ENCODE measurements around the gene GSTA5. TPM values are rescaled to one million over a fixed set of nuclear protein-coding genes. Genes with fewer than 3 reads are reported as not detected.
"Not testable (repeated sequence)": the region's sequence is repeated elsewhere in the genome, so short reads cannot be mapped to it uniquely, and the experiment has no call there.

The GSTA5 gene
- total RNA-seq, 3 donors from 2014 or later (not counting 1 experiment from before 2014, with no cell fraction given), result not detected

DNA sequence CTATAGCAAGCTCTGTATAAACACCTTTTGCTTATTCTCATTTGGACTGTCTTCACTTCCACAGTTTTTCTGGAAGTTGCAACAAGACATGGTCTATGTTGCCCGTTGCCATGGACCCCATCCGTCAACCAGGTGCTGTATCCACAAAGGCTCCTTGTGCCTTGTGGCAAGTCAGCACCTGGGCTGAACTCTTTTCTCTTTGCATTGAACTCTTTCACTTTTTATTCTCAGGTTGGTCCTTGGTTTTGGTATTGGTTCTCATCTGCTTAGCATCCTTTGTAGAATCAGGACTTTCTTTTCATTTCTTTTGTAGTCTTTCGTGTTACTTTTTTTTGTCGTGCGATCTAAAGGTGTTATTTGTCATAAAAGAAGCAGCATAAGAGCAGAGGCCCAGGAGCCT lies 32.0 kb downstream of the GSTA5 start:
- DNase-seq, result no peak
- Histone ChIP-seq H3K4me3 (ENCODE audit: low read length) (no peak overlapping the region), H3K27ac (ENCODE audit: low read length) (no peak overlapping the region), H3K36me3 (ENCODE audit: control insufficient read depth, insufficient read depth, low read length) (no peaks in the 10 kb centered on the region), H3K4me1 (ENCODE audit: control insufficient read depth, insufficient read depth, low read length) (no peaks in the 10 kb centered on the region), H3K27me3 (ENCODE audit: control insufficient read depth, insufficient read depth, low read length) (no peaks in the 10 kb centered on the region), H3K9me3 (ENCODE audit: control insufficient read depth, insufficient read depth, low read length) (no peaks in the 10 kb centered on the region)
- H3K27ac Mint-ChIP-seq, result no peak overlapping the region
- H3K4me1 Mint-ChIP-seq, result no peaks in the 10 kb centered on the region
- intact Hi-C loops (cut with micrococcal nuclease), result no loop called here
- no peak for ATAC-seq
- peaks cover 11 to 46% of the 10 kb centered on the region in 2 donors for H3K27me3 Mint-ChIP-seq (ENCODE audit: low read depth in 2 of 2)
- TF ChIP-seq, protein P1, sequence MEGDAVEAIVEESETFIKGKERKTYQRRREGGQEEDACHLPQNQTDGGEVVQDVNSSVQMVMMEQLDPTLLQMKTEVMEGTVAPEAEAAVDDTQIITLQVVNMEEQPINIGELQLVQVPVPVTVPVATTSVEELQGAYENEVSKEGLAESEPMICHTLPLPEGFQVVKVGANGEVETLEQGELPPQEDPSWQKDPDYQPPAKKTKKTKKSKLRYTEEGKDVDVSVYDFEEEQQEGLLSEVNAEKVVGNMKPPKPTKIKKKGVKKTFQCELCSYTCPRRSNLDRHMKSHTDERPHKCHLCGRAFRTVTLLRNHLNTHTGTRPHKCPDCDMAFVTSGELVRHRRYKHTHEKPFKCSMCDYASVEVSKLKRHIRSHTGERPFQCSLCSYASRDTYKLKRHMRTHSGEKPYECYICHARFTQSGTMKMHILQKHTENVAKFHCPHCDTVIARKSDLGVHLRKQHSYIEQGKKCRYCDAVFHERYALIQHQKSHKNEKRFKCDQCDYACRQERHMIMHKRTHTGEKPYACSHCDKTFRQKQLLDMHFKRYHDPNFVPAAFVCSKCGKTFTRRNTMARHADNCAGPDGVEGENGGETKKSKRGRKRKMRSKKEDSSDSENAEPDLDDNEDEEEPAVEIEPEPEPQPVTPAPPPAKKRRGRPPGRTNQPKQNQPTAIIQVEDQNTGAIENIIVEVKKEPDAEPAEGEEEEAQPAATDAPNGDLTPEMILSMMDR (IDR thresholded peaks at IDR 0.05), result no peak
- H3K9me3 Mint-ChIP-seq, result no peaks in the 10 kb centered on the region
- no peak overlapping the region for H3K4me3 Mint-ChIP-seq
- H3K36me3 Mint-ChIP-seq, result no peaks in the 10 kb centered on the region
- 89% methylated on average over 5 of the region's 5 CpGs for WGBS (ENCODE audit: insufficient coverage)

DNA sequence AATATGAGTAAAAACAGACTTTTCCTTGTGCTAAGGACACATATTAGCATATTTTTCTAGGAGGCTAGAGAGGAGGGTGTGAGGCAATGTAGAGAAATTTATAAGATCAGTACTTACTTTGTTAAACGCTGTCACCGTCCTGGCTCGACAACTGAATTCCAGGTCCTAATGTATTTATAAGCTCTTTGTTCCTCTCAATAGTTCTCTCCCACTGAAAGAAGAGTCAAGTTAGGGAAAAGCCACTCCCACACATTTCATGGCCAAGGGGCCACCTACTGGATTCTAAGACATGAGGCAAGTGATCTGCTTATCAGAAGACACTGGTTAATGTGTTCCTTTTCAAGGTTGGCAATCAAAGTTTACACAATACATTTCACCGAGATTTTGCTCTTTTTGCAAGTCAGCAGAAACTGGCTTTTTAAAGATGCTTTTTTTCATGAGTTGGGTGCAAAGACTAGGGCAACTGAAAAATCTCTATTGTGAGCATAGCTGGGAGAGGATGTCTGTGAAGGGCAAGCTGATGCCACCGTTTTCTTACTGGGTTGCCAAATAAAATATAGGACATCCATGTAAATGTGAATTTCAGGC lies 36.9 kb downstream of the GSTA5 start, which contains the start of gene GSTA1:
TSS of gene GSTA1 (minus strand) at position 149 of the 588 bp plus-strand sequence. CDS start 4,549 bp downstream, outside the sequence.
- DNase-seq; H3K27ac ChIP-seq (ENCODE audit: low read length); H3K9me3 Mint-ChIP-seq; H3K27ac Mint-ChIP-seq; H3K9me3 ChIP-seq (ENCODE audit: control insufficient read depth, insufficient read depth, low read length); ATAC-seq; intact Hi-C loops (cut with micrococcal nuclease); H3K27me3 ChIP-seq (ENCODE audit: control insufficient read depth, insufficient read depth, low read length); H3K36me3 ChIP-seq (ENCODE audit: control insufficient read depth, insufficient read depth, low read length); H3K4me1 Mint-ChIP-seq; H3K4me3 ChIP-seq (ENCODE audit: low read length); H3K4me3 Mint-ChIP-seq; H3K4me1 ChIP-seq (ENCODE audit: control insufficient read depth, insufficient read depth, low read length); H3K36me3 Mint-ChIP-seq: not testable (repeated sequence)
- WGBS (ENCODE audit: insufficient coverage), result 93% methylated on average over 4 of the region's 5 CpGs
- peaks cover 14 to 57% of the 10 kb centered on the region in 2 donors for H3K27me3 Mint-ChIP-seq (ENCODE audit: low read depth in 2 of 2)

DNA sequence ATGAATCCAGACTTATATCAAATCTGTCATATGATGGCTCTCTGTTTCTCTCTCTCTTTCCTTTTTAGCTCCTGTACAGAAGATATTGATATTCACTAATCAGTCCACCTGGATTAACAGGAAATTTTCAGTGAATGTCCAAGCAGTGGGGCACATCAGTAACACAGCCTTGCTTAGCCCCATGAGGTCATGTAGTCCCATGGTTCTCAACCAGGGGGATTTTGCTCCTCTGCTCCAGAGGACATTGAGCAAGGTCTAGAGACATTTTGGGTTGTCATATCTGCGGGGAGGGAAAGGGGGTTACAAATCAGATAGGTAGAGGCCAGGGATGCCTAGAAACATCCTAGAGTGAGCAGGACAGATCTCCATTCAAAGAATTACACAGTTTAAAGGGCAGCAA lies 37.8 kb downstream of the GSTA5 start:
- Histone ChIP-seq H3K4me3 (ENCODE audit: low read length) (no peak overlapping the region), H3K27me3 (ENCODE audit: control insufficient read depth, insufficient read depth, low read length) (peaks cover 3% of the 10 kb centered on the region), H3K36me3 (ENCODE audit: control insufficient read depth, insufficient read depth, low read length) (no peaks in the 10 kb centered on the region), H3K4me1 (ENCODE audit: control insufficient read depth, insufficient read depth, low read length) (no peaks in the 10 kb centered on the region), H3K27ac (ENCODE audit: low read length) (no peak overlapping the region), H3K9me3 (ENCODE audit: control insufficient read depth, insufficient read depth, low read length) (no peaks in the 10 kb centered on the region)
- Mint-ChIP-seq H3K4me1 (no peaks in the 10 kb centered on the region), H3K4me3 (no peak overlapping the region), H3K27ac (no peak overlapping the region), H3K9me3 (no peaks in the 10 kb centered on the region), H3K36me3 (no peaks in the 10 kb centered on the region), H3K27me3 (ENCODE audit: low read depth in 2 of 2) (peaks cover 11 to 50% of the 10 kb centered on the region in 2 donors)
- TF ChIP-seq, protein P1 (IDR thresholded peaks at IDR 0.05), result no peak
- intact Hi-C loops (cut with micrococcal nuclease), result no loop called here
- ATAC-seq (no peak), DNase-seq (no peak)
- WGBS (ENCODE audit: insufficient coverage), result 100% methylated on average over 1 of the region's 1 CpG

DNA sequence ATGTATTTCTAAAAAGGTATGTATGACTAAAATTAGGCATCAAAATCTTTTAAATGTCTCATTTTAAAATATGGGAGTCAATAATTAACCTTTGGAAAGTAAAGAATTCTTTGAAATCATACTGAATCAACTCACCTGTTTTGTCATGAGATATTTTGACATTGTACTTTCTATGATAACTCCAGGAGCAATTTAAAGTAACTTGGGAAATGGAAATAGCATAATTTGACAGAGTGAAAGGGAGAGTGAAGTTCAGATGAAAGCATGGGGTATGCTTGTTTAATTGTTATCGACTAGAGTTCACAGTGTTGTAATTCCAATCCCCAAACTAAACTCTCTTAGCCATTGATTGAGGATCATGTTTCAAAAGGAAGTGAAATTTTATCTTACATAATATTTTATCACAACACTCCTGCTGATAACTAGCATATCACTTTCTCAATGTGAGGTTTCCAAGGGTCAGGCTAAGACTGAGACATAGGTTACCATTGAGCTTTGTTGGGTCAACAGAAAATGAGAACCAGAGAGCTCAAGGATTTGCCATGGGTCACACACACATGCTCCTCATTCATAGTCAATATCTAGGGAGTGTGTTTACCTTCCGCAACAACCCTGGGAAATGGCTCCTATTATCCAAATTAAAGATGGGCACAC lies 39.3 kb downstream of the GSTA5 start:
- H3K4me3 Mint-ChIP-seq, result no peak overlapping the region
- intact Hi-C loops (cut with micrococcal nuclease), result no loop called here

DNA sequence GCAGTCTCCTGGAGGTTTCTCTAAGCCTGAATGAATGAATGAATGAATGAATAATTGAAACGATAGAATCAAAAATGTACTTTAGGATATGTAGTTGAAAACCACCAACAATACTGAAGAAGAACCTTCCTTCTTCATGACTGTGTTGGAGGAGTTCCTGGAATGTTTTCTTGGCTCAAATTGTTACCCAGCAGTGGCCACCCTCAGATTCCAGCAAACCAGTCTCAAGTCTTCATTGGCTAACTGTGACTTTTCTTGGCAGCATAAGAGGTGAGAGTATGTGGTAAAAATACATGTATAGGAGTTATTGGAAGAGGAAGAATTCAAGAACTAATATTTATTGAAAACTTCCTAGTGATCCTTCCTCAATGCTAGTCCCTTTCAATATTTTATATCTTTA lies 41.3 kb downstream of the GSTA5 start:
- H3K27me3 ChIP-seq (ENCODE audit: control insufficient read depth, insufficient read depth, low read length); H3K27ac ChIP-seq (ENCODE audit: low read length); H3K9me3 Mint-ChIP-seq; H3K4me1 ChIP-seq (ENCODE audit: control insufficient read depth, insufficient read depth, low read length); H3K4me1 Mint-ChIP-seq; H3K27ac Mint-ChIP-seq; H3K4me3 Mint-ChIP-seq; H3K36me3 Mint-ChIP-seq; ATAC-seq; intact Hi-C loops (cut with micrococcal nuclease); H3K36me3 ChIP-seq (ENCODE audit: control insufficient read depth, insufficient read depth, low read length); H3K4me3 ChIP-seq (ENCODE audit: low read length); H3K9me3 ChIP-seq (ENCODE audit: control insufficient read depth, insufficient read depth, low read length); DNase-seq: not testable (repeated sequence)
- peaks cover 11 to 68% of the 10 kb centered on the region in 2 donors for H3K27me3 Mint-ChIP-seq (ENCODE audit: low read depth in 2 of 2)
- WGBS (ENCODE audit: insufficient coverage), result no CpG with 5 or more reads among the region's 1 CpG

More for the DNA sequence above, 39.3 kb downstream of the GSTA5 start:
- no peak overlapping the region for H3K27ac Mint-ChIP-seq
- 93% methylated on average over 1 of the region's 2 CpGs for WGBS (ENCODE audit: insufficient coverage)
- ATAC-seq, result no peak
- H3K27me3 ChIP-seq (ENCODE audit: control insufficient read depth, insufficient read depth, low read length), result peaks cover 3% of the 10 kb centered on the region
- DNase-seq, result no peak
- H3K4me1 ChIP-seq (ENCODE audit: control insufficient read depth, insufficient read depth, low read length), result no peaks in the 10 kb centered on the region
- no peaks in the 10 kb centered on the region for H3K36me3 ChIP-seq (ENCODE audit: control insufficient read depth, insufficient read depth, low read length)
- peaks cover 14 to 62% of the 10 kb centered on the region in 2 donors for H3K27me3 Mint-ChIP-seq (ENCODE audit: low read depth in 2 of 2)
- H3K36me3 Mint-ChIP-seq, result no peaks in the 10 kb centered on the region
- no peaks in the 10 kb centered on the region for H3K4me1 Mint-ChIP-seq
- TF ChIP-seq, protein P1 (IDR thresholded peaks at IDR 0.05), result no peak
- H3K4me3 ChIP-seq (ENCODE audit: low read length), result no peak overlapping the region
- no peaks in the 10 kb centered on the region for H3K9me3 ChIP-seq (ENCODE audit: control insufficient read depth, insufficient read depth, low read length)
- H3K9me3 Mint-ChIP-seq, result no peaks in the 10 kb centered on the region
- no peak overlapping the region for H3K27ac ChIP-seq (ENCODE audit: low read length)

DNA sequence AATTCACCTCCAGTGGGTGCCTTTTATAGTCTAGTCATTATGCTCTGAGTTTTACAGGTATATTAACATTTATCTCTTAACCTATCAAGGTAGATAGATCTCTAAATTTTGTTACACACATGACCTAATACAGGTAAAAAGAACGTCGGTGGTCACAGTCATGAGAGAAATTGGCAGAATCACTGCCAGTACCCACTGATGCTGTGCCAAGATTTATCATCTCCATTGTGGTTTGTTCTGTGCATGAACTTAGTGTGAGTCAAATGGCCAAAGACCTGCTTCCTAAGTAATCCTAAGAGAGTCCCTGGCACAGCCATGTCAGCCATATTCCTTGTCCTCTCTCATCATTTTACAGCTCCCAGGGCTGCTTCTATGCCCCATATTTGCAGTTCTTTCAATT lies 46.2 kb downstream of the GSTA5 start:
- H3K4me1 ChIP-seq (ENCODE audit: control insufficient read depth, insufficient read depth, low read length); intact Hi-C loops (cut with micrococcal nuclease); H3K27ac Mint-ChIP-seq; H3K27me3 ChIP-seq (ENCODE audit: control insufficient read depth, insufficient read depth, low read length); H3K4me3 Mint-ChIP-seq; H3K36me3 Mint-ChIP-seq; H3K4me3 ChIP-seq (ENCODE audit: low read length); H3K36me3 ChIP-seq (ENCODE audit: control insufficient read depth, insufficient read depth, low read length); ATAC-seq; DNase-seq; H3K27ac ChIP-seq (ENCODE audit: low read length); H3K4me1 Mint-ChIP-seq; H3K9me3 Mint-ChIP-seq; H3K9me3 ChIP-seq (ENCODE audit: control insufficient read depth, insufficient read depth, low read length): not testable (repeated sequence)
- H3K27me3 Mint-ChIP-seq (ENCODE audit: low read depth in 2 of 2), result peaks cover 18 to 51% of the 10 kb centered on the region in 2 donors
- 81% methylated on average over 2 of the region's 2 CpGs for WGBS (ENCODE audit: insufficient coverage)

Measured in natural killer cell (primary cell).